Fibroblast of the aortic adventitia (primary cell): ENCODE data around the gene PIGBOS1. TPM values are rescaled to one million over a fixed set of nuclear protein-coding genes. Genes with fewer than 3 reads are reported as not detected.
A peak's percentile ranks its signal among the peaks of the same experiment; 100 is the strongest.
"Not testable (repeated sequence)": the region's sequence is repeated elsewhere in the genome, so short reads cannot be mapped to it uniquely, and the experiment has no call there.

Experiments
- DNase-seq: peaks from one replicate; pipeline ENCODE4 v3.0.0-alpha.2; 2010; ENCODE audit warnings: low read depth
- H3K4me3 ChIP-seq: 2 replicates; pipeline ENCODE4 v1.5.1; 2011; ENCODE audit warnings: low read depth, mild to moderate bottlenecking, control low read depth, low read length, moderate library complexity
- total RNA-seq: library from RNA; depleted of rRNA; stranded (reverse); fragments of >200 nt; gene quantifications from 2 replicates; pipeline ENCODE4 v1.2.3, GENCODE V29; 2012; ENCODE audit warnings: low replicate concordance
- TF ChIP-seq, protein P1 (sequence below): IDR thresholded peaks from 2 replicates; pipeline ENCODE4 v1.5.1; 2011; ENCODE audit warnings: mild to moderate bottlenecking, low read length, control low read depth, inconsistent platforms; ENCODE audit not compliant: insufficient read depth

The PIGBOS1 gene
- total RNA-seq, 1 donor = 10.9 TPM

DNA sequence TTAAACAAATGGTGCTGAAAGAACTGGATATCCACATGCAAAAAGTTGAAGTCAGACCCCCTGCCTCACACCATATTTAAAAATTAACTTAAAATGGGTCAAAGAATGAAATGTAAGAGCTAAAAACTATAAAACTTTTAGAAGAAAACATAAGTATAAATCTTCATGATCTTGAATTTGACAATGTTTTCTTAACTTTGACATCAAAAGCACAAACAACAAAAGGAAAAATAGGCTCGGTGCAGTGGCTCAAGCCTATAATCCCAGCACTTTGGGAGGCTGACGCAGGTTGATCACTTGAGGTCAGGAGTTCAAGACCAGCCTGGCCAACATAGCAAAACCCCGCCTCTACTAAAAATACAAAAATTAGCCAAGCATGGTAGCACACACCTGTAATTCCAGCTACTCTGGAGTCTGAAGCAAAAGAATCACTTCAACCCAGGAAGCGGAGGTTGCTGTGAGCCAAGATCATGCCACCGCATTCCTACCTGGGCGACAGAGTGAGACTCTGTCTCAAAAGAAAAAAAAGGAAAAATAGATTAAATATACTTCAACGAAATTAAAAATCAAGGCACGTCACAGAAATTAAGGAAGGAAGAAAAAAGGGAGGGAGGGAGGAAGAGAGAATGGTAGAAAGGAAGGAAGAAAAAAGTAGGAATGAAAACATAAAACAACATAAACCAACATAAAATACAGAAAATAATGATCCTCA is 30.8 kb downstream of the PIGBOS1 start:
- TF ChIP-seq, protein P1, sequence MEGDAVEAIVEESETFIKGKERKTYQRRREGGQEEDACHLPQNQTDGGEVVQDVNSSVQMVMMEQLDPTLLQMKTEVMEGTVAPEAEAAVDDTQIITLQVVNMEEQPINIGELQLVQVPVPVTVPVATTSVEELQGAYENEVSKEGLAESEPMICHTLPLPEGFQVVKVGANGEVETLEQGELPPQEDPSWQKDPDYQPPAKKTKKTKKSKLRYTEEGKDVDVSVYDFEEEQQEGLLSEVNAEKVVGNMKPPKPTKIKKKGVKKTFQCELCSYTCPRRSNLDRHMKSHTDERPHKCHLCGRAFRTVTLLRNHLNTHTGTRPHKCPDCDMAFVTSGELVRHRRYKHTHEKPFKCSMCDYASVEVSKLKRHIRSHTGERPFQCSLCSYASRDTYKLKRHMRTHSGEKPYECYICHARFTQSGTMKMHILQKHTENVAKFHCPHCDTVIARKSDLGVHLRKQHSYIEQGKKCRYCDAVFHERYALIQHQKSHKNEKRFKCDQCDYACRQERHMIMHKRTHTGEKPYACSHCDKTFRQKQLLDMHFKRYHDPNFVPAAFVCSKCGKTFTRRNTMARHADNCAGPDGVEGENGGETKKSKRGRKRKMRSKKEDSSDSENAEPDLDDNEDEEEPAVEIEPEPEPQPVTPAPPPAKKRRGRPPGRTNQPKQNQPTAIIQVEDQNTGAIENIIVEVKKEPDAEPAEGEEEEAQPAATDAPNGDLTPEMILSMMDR = no peak
- peak overlapping the region; percentile 88 for H3K4me3 ChIP-seq
- DNase-seq = no peak

DNA sequence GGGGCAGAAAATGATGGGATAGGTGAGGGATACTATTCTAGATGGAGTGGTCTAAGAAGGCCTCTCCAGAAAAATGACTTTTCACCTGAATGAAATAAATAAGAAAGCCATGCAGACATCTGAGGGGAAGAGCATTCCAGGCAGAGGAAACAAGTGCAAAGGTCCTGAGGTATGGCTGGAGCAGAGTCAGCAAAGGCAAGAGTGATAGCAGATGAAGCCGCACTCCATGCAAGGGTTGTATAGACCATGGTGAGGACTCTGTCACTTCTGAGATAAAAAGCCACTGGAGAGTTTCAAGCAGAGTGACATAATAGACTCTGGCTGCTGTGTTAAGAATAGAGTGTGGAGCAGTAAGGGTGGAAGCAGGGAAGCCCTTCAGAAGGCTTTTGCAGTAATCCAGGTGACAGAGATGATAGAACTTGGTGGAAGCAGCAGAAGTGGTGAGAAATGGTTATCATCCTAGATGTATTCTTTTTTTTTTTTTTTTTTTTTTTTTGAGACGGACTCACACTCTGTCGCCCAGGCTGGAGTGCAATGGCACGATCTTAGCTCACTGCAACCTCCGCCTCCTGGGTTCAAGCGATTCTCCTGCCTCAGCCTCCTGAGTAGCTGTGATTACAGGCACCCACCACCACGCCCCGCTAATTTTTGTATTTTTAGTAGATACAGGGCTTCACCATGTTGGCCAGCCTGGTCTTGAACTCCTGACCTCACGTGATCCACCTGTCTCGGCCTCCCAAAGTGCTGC is 32.3 kb downstream of the PIGBOS1 start:
- DNase-seq, H3K4me3 ChIP-seq: not testable (repeated sequence)

DNA sequence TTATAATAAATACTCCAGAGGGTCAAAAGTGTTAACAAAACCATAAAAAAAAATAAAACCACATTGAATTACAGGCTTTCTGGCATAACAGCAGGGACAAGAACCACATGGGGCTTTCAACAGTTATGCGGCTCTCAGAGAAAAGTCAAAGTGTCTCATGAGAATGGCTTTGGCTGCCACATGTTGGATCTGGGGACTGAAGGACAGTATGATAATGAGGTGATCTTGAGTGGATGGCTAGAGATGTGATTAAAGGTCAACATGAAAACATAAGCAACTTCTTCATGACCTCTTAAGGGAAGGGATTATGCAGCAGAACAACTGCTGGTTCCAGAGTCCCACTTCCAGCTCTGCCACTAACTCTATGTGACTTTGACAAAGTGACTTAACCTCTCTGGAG is 34.5 kb downstream of the PIGBOS1 start:
- H3K4me3 ChIP-seq = no peak overlapping the region
- DNase-seq = no peak
- TF ChIP-seq, protein P1 = no peak

DNA sequence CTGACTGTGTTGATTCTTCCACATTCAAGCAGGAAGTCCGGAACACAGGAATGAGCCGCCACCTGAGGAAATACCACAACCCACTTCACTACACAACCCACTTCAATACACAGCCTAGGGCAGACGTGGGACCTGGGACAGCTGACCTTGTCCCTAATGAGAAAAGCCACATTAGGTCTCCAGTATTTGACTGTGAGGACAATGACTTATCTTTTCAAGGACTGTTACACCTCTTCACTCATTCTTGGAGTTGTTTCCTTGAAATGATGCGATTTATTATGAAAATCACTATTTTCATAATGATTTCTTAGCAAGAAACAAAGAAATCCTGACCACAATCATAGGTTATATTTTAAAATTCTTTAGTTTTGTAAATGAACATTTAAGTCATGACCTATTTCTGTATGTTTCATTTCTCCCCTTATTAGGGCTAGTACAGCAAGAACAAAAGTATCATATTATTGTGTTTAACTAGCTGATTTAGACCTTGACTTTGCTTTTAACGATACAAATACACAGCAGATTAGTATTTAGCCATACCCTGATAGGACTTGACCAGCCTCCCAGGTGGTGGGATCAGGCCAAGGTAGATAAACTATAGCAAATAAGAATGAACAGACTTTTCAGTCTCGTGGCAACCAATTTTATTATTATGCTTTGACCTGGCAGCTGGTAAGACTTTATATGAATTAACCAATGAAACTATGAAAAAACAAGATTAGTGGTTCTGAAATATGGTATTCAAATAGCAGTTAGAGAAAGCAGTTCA is 35.4 kb downstream of the PIGBOS1 start:
- TF ChIP-seq, protein P1 = no peak
- no peak for DNase-seq
- H3K4me3 ChIP-seq = no peak overlapping the region

DNA sequence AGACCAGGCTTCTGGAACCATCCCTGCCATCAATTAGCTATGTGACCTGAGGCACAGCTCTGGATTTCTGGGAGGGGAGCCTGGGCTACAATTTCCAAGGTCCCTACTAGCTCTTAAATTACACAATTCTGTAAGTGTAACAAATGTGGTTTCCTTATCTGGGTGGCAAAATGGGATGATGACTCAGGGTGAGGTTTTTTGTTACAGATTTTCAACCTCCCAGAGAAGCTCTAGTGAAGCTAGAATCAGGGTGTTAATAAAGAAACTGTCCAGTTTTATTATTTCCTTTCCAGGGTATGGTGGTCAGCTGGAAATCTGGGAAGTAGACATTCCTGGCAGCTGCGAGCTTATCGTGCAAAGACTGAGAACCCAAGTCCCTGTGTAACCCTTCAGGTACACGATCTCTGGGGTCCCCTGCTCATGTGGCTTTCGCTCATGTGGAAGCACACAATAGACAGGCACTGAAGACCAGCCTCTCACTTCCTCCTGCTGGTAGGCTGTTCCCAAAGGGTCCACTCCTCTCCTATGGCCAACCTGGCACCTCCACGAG is 36.6 kb downstream of the PIGBOS1 start:
- TF ChIP-seq, protein P1 = no peak
- peak; percentile 92 for DNase-seq
- H3K4me3 ChIP-seq = peak overlapping the region; percentile 35

DNA sequence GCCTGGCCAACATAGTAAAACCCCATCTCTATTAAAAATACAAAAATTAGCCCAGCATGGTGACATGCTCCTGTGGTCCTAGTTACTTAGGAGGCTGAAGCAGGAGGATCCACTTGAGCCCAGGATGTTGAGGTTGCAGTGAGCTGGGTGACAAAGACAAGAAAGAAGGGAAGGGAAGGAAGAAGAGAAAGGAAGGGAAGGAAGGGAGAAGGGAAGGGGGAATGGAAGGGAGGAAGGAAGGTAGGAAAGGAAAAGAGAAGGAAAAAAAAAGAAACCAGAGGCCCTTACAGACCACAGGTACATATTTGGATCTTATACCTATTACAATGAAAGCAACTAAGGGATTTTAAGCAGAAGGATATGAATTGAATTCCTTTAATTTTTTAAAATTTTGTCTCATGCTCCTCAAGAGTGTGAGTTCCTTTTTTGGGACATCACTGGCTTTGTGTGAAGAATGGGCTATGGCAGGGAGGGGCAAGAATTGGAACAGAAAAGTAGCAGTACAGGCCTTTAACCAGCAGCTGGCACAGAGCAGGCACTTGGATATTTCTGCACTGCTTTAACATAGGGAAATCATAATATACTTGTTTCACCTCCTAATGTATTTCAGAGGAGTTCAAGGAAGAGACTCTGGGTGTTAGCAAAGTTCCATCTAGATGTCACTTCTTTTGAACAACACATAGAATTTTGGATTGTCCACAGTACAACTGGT is 37.2 kb downstream of the PIGBOS1 start:
- H3K4me3 ChIP-seq = no peak overlapping the region
- no peak for DNase-seq
- TF ChIP-seq, protein P1 = peak; percentile 31

DNA sequence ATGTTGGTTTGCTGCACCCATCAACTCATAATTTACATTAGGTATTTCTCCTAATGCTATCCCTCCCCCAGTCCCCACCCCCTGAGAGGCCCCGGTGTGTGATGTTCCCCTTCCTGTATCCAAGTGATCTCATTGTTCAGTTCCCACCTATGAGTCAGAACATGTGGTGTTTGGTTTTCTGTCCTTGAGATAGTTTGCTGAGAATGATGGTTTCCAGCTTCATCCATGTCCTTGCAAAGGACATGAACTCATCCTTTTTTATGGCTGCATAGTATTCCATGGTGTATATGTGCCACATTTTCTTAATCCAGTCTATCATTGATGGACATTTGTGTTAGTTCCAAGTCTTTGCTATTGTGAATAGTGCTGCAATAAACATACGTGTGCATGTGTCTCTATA is 38.3 kb downstream of the PIGBOS1 start:
- not testable (repeated sequence) for DNase-seq, H3K4me3 ChIP-seq
